22Rv1 (cell line): ENCODE measurements around the gene SERPINH1.

Source experiments
- H3K27ac ChIP-seq: fragments of 450-650 bp; 2 replicates; pipeline ENCODE4 v1.5.1; 2017
- ZFX ChIP-seq: fragments of 450-650 bp; IDR thresholded peaks from 2 replicates; pipeline ENCODE4 v1.6.1; 2017; ENCODE audit warnings: antibody characterized with exemption, borderline replicate concordance
- TF ChIP-seq, protein P1 (sequence below): fragments of 450-650 bp; IDR thresholded peaks from 2 replicates; pipeline ENCODE4 v1.5.1; 2017; ENCODE audit warnings: mild to moderate bottlenecking

The SERPINH1 gene

DNA sequence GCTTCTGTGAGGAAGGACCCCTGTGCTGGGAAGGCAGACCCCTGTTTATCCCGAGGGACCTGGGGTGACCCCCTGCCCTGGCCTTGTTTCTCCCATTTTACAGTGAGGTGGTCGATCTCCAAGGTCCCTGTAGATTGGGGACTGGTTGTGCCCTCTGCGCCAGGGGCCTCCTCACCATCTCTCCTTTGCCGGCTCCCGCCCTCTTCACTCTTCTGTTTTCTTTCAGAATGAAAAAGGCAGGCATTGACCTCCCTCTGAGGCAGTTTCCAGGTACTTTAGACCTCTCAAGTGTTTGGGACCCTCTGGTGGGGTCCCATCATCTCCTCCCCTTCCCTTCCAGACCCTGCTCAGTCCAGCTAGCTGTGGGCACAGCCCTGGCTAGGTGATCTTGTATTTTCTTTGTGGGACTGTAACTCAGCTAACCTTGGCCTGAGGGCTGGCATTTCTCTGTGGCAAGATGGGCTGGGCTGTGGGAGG, 1.5 kb downstream of the SERPINH1 start:
- TF ChIP-seq, protein P1, sequence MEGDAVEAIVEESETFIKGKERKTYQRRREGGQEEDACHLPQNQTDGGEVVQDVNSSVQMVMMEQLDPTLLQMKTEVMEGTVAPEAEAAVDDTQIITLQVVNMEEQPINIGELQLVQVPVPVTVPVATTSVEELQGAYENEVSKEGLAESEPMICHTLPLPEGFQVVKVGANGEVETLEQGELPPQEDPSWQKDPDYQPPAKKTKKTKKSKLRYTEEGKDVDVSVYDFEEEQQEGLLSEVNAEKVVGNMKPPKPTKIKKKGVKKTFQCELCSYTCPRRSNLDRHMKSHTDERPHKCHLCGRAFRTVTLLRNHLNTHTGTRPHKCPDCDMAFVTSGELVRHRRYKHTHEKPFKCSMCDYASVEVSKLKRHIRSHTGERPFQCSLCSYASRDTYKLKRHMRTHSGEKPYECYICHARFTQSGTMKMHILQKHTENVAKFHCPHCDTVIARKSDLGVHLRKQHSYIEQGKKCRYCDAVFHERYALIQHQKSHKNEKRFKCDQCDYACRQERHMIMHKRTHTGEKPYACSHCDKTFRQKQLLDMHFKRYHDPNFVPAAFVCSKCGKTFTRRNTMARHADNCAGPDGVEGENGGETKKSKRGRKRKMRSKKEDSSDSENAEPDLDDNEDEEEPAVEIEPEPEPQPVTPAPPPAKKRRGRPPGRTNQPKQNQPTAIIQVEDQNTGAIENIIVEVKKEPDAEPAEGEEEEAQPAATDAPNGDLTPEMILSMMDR = no peak
- TF ChIP-seq ZFX = no peak
- H3K27ac ChIP-seq = no peak overlapping the region

DNA sequence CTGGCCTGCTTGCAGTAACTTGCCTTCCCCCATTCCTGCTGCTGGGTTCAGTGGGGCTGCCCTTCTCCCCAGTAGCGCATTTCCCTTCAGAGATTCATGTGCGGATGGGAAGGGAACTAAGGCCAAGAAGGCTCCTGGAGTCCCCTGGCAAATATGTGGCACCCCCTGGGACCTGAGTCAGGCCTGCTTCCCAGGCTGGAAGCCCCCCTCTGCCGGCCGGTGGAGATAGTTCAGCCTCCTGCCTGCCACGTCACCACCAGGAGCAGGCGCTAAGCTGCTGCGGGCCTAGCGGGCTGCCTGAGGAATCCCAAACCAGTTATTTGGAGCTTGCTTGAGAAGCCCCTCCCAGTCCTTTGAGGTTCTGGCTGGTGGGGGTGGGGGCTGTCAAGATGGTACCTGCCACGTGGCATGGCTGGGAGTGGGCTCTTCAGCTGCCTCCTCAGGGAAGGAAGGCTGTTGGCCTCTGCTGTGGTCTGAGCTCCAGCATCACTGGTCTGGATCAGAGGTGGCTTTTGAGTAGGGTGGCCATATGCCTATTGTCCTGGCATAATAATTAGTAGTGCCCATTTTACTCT, 2.0 kb downstream of the SERPINH1 start:
- no peak overlapping the region for H3K27ac ChIP-seq
- TF ChIP-seq ZFX = no peak
- TF ChIP-seq, protein P1 = no peak

GRCh38 chr11:75565221-75565814, 3.3 kb downstream of the SERPINH1 start:
- TF ChIP-seq ZFX = no peak
- TF ChIP-seq, protein P1 = no peak
- H3K27ac ChIP-seq = no peak overlapping the region

DNA sequence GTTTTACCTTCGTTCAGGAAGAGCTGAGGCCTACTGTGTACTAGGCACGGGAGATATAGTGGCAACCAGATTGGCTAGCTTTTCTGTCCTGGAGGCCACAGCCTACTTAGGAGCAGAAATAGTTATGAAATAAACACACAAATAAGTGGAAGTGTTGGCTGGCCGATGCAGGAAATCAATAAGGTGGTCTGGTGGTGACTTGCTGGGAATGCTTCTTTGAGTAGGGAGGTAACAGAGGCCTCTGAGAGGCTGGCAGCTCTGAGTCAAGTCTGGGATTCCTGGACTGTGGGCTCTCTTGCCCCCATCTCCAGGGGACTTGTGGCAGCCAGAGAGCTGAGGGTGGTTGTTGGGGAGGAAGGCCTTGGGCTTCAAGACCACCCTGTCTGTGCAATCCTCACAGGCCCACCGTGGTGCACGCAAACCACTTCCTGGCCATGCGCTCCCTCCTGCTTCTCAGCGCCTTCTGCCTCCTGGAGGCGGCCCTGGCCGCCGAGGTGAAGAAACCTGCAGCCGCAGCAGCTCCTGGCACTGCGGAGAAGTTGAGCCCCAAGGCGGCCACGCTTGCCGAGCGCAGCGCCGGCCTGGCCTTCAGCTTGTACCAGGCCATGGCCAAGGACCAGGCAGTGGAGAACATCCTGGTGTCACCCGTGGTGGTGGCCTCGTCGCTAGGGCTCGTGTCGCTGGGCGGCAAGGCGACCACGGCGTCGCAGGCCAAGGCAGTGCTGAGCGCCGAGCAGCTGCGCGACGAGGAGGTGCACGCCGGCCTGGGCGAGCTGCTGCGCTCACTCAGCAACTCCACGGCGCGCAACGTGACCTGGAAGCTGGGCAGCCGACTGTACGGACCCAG, 4.1 kb downstream of the SERPINH1 start:
- H3K27ac ChIP-seq = no peak overlapping the region
- TF ChIP-seq ZFX = no peak
- TF ChIP-seq, protein P1 = no peak

- no peak overlapping the region for H3K27ac ChIP-seq
- TF ChIP-seq ZFX = no peak
- TF ChIP-seq, protein P1 = no peak
Measured at GRCh38 chr11:75566763-75567279, 4.8 kb downstream of the SERPINH1 start.

GRCh38 chr11:75567971-75568370, 5.9 kb downstream of the SERPINH1 start:
- no peak overlapping the region for H3K27ac ChIP-seq
- TF ChIP-seq ZFX = no peak
- TF ChIP-seq, protein P1 = no peak
